RKO (cell line): Measurements from ENCODE around the gene DOK1.

Source experiments
- DNase-seq: peaks from one replicate; pipeline ENCODE4 v3.0.0-alpha.2; 2016; ENCODE audit warnings: low spot score

DOK1 gene

DNA sequence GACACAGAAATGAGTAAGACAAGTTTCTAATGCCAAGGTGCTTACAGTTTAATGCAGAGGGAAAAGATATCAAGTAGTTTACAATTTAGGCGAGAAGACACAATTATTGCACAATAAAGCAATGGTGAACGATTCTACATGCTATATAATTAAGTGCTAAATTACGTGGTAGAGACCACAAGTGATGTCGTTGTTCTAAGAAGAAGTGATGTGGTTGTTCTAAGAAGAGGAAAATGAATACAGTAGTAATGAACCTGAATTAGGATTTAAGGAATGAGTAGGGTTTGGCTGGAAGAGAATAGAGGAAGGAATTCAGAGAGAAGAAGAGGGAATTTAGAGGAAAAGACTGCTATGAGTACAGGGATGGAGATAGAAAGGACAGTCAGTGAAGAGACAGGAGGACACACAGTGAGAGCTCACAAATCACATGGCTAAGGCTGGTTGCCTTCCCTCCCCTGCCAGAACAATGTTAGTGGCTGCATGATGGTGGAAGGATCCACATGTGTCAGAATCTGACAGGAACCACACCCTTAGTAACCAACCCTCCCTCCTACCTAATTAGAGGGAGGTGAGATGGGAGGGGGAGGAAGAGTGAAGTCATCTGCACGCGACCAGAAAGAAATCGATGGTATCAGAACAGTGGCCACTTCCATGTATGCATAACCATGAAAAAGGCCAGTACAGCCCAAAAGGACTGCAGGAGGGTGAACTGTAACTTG lies 48.9 kb downstream of the DOK1 start:
- no peak for DNase-seq

DNA sequence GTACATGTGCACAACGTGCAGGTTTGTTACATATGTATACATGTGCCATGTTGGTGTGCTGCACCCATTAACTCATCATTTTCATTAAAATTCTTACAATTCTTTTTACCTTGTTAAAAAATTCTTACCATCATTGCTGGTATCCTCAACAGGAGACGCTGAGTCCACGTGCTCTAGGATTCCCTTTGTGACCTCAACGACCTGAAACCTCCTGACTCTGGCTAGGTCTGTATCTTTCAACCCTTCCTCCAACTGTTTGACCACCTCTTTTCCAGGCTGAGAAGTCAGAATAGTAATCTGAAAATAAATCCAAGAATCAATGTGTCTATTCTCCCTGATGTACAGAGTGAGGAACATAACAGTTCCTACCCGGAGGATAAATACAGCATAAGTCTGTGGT lies 52.4 kb downstream of the DOK1 start:
- DNase-seq: no peak
